HG02852 (cell line): Measurements from ENCODE around the gene LRRC14B.

ENCODE experiments used
- ATAC-seq: cut with Tn5 transposase; IDR thresholded peaks from one replicate; pipeline ENCODE4 v1.9.1; 2021; ENCODE audit warnings: mild to moderate bottlenecking, moderate library complexity; ENCODE audit not compliant: unreplicated experiment

LRRC14B gene

DNA sequence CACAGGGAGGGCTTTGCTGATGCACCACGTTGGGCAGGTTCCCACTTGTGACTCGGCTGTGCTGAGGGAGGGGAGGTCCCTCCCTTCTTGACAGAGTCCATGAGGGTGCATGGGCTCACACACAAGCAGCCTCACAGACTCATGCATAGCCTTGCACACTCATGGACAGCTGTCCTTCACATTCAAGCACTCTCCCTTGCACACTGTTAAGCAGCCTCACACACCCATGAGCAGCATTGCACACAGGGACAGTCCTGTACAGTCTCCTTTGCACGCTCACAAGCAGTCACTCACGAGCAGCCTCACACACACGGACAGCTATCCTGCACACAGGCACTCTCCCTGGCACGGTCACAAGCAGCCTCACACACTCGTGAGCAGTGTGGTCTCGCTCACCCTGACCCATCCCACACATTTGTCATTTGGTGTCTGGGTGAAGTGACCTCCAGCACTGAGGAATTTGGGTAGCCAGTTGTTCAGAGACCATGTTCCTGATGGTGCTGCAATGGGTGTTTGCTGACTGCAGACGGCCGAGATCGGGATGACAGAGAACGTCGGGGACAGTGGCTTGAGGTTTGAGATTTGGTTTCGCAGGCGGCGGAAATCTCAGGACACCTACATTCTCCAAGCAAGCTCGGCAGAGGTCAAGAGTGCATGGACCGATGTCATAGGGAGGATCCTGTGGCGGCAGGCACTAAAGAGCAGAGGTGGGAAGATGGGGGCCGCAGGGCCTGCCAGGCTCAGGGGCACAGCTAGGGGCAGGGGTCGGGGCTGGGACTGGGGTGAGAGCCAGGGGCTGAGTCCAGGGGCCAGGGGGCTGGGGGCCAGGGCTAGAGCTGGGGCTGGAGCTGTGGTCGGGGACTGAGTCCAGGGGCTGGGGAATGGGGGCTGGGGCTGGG is 17.7 kb upstream of the LRRC14B start:
- no peak for ATAC-seq

DNA sequence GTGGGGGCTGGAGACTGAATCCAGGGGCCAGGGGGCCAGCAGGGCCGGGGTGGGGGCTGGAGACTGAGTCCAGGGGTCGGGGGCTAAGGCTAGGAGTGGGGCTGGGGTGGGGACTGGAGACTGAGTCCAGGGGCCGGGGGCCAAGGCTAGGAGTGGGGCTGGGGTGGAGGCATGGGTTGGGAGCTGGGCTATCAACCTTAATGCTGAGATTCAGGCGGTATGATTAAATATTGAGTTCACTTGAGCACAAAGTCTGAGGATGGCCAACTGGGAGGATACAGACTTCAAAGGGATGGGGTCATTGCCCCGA is 17.0 kb upstream of the LRRC14B start:
- no peak for ATAC-seq

DNA sequence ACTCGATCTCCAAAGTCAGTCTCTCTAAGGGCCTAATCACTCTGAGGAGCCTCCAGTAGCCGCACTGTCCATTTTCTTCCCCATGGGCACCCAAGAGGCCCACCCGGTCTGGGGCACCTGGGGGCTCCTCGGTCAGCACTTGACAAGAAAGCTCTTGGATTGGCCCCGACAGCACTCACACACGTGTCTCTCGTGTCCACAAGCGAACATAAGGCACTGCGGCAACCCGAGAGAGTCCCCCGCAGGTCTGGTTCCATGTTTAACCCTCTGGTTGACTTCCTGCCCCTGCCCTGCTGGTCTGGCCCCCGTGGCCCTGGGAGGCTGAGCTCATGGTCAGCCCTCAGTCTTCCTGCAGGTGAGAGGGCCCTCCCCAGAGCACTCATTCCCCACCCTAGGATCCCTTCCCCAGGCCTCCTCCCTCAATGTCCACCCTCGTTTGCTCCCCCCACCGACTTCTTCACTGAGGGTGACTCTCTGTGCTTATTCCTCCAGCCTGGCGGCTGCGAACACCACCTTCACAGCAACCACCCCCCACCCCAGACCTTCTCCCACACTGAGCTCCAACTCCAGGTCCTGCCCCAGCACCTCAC is 16.3 kb upstream of the LRRC14B start:
- ATAC-seq = no peak

DNA sequence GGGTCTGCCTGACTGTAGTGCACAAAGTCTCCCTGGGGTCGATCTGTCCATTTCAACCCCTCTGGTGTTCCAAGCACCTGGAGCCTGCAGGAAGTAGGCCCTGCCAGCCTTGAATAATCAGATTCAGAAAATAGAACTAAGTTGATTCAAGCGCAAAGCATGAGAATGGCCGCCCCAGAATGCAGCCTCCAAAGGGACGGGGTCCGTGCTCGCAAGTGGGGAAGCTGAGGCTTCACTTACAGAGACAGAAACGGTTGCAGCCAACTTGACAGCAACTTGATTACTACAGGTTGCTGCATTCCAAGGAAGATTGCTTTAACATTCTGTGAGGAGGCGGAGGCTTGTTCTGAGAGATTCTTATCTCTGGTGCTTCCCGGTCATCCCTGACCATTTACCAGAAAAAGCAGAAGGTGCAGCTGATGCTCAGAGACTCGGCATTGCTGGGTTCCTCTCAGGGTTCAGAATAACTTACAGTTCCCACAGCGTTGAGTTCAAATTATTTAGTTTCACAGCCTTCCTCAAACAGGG is 14.9 kb upstream of the LRRC14B start:
- ATAC-seq = no peak

DNA sequence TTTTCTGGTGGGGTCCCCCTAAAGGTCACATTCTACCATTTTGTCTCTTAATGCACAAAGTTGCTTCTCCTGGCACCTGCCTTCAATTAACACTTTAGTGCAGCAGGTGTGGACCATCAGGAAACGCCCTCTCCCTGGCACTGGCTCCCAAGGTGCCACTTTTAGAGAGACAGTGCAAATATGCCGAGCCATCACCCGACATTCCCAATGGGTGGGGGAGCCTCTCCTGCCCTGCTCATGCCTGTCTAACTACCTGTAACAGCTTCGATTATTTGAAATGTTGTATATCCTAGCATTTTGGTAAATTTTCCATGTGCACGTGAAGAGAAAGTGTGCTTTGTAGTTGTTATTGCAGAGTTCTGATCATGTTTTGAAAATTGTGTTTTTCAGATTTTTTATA is 13.2 kb upstream of the LRRC14B start:
- ATAC-seq = no peak

DNA sequence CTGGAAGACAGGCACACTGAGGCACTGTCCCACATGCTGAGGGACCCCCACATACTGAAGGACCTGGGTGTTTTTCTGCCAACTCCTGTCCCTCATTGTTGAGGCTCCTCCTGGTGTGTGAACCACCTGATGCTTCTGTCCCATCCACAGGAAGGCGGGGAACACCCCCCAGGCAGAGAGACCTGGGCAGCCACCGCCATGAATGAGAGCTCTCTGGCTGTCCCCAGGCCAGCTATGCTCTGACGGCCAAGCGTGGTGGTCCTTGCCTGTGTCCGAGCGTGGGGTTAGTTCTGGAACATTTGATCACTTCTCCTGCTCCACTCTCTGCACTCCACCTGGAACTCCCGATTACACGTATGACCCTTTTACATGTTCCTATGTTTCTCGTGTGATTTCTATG is 11.9 kb upstream of the LRRC14B start:
- ATAC-seq = no peak

DNA sequence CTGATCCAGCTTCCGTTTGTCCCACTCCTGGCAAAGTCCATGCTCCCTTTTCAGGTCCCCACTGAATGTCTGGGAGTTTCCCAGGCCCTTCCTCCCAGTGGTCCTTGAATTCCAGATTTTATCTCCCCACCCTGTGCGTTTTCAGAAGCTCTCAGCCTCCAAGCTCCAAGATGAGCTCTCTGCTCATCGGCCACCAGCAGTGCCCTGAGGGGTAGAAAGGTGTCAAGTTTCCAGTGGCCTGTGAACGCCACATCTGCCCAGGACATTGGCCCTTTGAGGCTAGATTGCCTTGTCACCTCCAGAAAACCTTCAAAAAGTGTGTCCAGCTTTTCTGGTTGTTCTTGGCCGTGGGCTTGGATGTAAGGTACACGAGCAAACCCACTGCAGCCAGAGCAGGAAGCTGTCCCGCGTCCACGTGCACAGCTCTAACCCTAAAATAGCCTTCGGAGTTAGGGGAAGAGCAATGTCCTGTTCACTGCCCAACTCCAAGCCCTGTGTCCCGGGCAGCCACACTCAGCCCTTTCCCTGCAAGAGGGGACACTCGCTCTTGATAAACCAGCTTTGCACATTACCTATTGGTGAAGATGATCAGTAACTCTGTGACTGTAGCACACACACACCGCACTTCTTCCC is 10.9 kb upstream of the LRRC14B start:
- no peak for ATAC-seq

DNA sequence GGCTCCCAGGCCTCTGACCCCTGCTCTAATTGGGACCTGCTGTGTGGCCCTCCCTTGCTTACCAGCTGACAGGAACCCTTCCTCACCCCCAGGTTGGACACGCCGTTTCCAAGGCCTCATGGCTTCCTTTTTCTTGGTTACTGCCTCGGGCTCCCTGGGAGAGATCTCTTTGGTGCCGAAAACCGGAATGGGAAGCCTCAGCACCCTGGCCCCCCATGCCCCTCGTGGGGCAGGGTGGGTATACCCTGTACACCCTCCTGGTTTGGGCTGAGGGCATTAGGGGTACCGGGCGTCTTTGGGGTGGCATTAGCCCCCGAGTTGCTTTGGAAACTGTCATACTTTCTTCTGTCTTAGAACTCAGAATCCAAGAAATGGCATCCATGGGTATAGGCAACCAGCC is 10.1 kb upstream of the LRRC14B start:
- no peak for ATAC-seq

DNA sequence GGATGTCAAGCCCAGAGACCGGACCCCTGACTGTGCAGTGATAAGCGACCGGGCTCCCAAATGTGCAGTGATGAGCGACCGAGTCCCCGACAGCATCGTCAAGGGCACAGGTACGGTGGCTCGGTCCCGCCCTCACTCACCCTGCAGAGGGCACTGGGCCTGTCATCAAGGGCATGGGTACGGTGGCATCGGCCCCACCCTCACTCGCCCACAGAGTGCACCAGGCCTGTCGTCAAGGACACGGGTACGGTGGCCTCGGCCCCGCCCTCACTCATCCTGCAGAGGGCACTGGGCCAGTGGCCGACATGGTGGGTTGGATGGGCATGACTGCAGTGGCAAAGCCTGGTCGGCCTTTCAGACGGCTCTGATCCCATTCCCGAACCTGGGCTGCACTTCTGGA is 9.7 kb upstream of the LRRC14B start:
- ATAC-seq = no peak

DNA sequence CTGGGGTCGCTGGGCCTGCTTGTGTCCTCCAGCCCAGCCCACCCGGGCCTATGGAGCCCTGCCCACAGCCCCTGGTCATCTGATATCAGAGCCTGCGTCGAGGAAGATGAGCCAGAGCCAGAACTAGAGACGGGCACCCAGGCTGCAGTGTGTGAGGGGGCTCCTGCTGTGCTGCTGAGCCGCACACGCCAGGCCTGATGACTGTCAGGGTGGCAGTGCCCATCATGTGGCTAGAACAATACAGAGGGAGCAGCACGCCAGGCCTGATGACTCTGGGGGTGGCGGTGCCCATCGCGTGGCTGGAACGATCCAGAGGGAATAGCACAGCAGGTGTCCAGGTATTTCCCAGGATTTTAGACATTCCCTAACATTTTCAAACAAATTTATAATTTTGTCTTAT is 9.2 kb upstream of the LRRC14B start:
- ATAC-seq = no peak

DNA sequence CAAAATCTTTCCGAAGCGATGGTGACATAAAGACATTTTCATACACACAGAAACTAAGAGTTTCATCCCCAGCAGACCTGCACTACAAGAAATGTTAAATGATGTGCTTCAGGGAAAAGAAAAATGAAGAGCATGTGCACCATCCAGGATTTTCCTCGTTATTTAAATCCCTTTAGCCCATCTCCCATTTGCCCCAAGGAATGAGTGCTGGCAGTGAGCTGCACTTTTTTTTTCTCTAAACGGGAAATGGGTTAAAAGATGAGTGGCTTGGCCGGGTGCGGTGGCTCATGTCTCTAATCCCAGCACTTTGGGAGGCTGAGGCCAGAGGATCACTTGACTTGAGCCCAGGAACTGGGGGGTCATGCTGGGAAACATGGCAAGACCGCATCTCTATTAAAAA is 6.8 kb upstream of the LRRC14B start:
- no peak for ATAC-seq

DNA sequence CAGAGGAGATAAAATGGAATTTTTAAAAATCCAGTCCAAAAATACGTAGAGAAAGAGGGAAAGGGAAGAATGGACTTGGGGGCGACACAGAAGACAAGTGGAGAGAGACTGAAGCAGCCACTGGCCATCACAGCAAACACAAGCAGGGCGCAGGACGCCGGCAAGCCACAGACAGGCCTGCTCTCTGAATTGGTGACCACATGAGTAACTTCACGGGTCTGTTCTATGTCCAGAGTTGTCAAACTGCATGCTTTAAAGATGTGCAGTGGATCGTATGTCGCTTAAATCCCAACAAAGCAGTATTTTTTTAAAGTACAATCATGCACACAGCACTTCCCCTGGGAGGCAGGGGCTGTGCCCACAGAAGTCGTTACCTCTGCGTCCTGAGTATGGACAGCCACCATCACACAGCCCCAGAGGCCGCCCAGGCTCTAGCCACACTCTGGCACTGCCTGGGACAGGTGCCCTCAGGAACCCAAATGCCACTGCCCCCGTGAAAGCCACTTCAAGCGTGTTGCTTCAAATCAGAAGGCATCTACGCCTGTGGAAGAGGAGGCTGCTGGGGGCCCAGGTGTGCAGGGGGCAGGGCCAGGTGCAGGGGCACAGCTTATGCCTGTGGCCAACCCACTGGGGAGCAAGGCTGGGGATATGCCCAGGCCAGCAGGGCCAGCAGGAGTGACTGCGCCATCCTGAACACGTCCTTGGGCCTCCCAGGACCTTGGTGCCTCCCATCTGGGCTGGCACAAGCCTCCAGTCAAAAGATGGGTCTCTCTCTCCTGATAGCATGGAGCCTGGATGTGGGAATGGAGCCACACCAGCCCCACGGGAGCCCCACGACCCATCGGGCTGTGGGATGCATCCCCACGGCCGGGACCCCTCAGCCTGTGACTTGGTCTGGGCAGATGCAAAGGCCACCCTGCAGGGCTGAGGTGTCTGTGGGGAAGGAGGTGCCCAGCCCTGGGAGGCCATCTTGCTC is 5.9 kb upstream of the LRRC14B start:
- no peak for ATAC-seq

DNA sequence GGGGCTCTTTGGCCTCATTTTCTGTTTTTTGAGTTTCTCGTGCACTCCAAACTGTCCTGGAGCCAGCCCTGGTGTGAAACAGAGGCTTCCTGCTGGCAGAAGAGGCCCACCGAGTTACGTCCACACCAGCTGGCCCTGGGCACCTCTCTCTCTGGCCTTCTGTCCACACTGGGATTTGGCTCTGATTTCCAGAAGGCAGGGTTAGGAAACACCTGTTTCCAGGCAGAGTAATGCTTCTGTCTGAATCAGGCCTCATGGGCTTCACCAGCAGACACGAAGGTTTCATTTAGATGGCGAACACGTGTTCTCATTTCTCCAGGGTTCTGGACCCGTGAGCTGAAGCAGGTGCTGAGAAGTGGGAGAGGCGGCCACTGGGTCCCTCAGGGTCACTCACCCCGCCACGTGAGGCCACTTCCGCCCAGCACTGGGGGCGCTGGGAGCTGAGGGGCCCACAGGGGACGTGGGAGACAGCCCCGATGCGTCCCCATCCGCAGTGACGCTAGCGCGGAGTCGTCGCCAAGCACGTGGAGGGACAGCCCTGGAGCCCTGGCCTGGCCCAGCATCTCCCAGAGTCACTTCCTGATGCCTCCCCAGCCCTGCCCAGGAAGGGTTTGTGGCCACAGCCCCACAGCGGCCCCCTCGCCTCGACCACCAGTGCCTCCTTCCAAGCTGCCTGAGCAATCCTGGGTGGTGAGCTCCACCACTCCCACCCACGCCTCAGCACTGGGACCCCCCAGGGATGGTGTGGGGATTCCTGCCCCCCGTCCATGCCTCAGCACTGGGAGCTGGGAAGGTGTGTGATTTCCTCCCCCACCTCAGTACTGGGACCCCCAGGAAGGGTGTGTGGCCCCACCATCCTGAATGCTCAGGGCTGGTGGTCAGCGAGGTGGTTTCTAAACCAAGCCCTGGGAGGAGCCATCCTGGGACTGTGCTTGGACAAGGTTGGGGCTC is 4.9 kb upstream of the LRRC14B start:
- ATAC-seq = no peak

DNA sequence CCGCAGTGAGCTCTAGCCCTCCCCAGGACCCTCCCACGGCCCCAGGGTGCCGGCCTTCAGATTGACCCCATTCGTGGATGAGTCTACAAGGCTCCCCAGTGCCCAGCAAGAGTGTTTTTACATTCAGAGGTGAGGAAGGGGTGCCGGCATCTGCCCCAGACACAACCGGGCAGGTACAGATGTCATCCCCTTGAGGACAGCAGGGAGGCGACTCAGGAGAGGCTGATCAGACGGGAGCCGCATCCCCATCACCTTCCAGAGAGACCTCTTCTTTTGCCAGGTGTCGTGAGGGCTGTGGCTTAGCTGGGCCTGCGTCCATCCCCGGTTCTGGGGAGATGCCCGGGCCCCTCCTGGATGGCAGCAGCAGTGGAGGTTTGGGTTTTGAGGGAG is 4.3 kb upstream of the LRRC14B start:
- ATAC-seq = no peak

DNA sequence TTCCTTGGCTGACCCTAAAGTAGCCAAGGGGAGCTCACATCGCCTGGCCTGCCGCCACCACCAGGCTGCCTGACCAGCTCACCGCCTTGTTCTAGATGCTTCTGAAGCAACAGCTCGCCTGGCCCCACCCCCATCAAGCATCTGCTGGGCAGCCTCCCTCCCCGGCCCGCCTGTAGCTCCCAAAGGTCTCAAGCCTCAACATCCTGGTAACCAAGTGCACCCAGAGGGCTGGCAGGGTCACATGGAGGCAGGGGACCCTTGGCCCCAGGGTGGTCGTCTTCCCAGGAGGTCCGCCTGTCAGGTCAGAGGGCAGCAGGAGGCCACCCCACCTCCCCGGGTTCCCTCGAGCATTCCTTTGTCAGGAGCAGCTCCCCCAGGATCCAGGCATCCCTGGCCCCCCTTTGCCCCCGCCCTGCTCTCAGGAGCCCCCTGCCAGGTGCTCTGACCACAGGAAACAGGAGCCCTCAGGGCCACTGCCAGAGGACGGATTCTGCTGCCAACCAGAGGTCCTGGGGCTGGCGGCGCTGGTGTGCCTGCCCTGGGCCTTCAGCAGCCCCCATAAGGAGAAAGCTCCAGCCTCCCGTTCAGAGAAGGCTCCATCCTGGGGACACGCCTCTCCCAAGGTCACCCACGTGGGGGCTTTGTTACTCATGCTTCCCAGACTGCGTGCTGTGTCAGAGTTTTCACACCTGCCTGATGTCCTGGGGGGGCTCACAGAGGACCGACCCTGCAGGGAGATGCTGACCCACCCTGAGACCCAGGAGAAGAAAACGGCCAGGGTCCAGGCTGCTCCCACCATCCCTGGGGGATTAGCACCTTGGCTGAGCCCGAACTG is 3.5 kb upstream of the LRRC14B start:
- no peak for ATAC-seq

DNA sequence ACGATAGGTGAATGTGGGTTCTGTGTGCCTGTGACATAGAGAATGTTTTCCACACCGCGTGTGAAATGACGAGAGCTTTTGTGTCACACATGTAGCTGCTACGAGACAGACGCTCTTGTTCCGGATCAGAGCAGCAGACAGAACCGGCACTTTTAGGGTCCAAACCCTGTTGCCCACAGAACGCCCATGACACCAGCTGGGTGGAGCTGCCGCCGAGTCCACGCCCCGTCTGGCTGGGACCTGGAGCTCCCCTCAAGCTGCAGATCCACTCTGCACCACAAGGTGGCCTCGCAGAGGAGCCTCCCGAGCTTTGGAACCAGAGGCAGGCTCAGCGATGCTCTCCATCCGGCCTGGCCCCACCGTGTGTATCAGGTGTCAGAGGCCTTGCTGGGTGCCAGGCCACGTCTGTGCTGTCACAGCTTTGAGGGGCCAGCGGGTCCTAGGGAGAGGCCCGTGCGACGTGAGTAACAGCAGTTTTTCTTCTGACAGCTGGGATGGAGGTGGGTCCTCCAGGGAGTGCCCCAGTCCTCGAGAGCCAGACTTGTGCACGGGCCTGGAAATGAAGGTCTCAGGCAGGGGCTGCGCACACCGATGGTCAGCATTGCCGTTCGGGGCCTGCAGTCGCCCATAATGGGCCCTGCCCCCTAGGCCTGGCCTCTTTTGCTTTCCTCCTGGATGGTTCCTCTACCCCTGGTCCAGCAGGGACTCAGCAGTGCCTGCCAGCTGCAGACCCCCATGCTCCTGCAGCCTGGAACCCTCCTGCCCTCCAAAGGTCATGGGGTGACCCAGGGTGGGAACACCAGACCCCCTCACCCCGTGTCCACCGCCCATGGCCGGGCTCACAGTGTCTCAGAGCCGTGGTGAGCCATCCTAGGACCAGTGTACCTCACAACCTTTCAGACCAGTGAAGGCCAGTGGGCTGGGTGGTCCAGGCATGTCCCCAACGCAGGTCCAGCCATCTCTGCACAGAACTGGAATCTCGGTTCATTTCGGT is 2.5 kb upstream of the LRRC14B start:
- ATAC-seq = peak; percentile 75

DNA sequence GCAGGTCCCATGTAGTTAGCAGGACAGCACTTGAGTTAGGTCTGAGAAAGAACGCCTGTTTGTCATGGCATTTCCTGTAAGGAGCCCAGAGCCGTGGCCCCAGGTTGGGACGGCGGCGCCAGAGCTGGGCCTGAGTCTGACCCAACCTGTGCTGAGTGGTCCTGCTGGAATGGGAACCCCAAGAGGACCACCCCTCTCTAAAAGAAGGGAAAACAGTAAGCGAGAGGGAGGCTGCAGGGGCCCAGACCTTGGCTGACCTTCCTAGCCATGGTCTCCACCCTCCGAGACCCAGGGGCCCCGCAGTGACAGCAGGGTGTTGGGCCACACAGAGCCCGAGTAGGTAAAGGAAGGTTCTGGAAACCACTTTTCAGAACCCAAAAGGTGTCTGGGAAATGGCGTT is 1.8 kb upstream of the LRRC14B start:
- ATAC-seq = no peak

DNA sequence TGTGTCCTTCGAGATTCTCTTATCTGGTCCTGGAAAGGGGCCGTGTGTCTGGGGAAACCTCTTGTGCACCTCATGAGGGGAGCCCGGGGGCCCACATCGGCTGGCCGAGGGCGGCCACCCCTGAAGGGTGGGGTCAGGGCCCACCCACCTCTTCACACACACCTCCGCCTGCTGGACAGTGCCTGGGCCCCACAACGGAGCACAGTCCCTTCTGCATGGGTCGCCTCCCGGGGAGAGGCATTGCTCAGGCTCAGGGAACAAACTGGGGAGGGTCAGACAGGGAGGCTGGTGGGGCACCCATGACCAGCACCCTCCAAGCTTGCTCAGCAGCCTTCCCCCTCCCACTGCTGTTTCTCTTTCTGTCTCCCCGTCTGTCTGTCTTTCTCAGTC is 1.3 kb upstream of the LRRC14B start:
- no peak for ATAC-seq
